Femur (tissue), 1 donor: ENCODE measurements around the gene SYT8.
"Not testable (repeated sequence)": the region's sequence is repeated elsewhere in the genome, so short reads cannot be mapped to it uniquely, and the experiment has no call there.

Experiments used
- DNase-seq: peaks from one replicate; pipeline ENCODE4 v3.0.0-alpha.2; 2017

The SYT8 gene

DNA sequence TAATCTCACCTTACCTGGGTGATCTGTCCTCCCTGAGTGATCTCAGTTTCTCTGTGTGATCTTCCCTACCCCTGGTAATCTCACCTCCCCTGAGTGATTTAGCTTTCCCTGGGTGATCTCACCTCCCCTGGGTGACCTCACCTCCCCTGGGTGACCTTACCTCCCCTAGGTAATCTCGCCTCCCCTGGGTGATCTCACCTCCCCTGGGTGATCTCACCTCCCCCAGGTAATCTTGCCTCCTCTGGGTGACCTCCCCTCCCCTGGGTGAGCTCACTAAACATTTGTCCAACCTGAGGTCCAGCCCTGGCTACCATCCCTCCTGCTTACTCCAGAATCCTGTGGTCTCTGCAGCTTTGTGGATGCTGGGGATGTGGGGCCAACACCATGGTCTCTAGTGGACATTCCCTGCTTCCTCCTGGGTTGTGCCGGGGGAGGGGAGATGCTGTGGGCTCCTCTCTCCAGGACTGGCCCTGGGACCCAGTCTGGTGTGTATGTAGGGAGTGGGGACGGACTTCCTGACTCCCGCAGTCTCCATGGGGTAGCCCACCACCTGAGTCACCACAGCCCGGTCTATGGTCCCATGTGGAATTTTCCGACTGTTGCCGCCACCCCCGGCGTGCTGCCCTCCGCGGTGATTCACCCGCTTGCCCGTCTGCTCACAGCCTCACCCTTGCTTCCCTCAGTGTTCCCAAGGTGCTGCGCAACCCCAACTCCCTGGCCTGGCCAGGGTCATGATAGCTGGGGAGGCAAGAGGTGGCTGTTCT is 28.0 kb downstream of the SYT8 start:
- DNase-seq = no peak

DNA sequence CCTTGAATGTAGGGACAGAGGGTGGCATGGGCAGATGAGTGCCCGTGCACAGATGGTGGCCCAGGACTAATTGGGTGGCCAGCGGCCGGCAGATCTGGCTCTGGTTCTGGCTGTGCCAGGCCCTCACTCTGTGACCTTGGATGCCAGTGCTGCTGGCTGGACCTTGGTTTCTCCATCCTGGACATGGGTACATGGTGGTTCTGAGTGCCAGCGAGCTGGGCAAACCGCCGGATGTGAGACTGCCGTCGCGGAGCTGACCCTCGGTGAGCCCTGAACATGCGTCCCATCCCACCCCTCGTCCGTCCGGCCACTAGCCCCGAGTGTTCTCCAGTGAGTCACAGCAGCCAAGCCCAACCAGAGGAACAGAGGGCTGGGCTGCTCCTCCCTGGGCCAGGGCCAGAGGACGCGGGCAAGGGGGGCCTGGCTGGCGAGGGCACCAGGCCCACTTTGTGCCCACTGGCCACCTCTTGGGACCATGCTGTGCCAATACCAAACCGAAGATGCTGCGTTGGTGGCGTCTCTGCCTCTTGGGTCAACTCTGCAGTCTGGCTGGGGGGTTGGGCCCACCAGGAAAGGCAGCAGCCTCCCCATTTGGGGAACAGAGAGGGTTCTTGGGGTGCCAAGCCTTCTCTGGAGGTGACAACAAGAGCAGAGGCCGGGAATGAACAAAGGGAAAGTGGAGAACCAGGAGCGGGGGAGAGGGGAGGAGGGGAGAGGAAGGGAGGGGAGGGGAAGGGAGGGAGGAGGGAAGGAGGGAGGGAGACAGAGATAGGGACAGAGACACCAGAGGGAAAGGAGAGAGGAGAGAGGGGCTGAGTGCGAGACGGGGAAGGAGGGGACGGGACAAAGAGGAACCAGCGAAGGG is 28.8 kb downstream of the SYT8 start:
- DNase-seq = peak; percentile 93

DNA sequence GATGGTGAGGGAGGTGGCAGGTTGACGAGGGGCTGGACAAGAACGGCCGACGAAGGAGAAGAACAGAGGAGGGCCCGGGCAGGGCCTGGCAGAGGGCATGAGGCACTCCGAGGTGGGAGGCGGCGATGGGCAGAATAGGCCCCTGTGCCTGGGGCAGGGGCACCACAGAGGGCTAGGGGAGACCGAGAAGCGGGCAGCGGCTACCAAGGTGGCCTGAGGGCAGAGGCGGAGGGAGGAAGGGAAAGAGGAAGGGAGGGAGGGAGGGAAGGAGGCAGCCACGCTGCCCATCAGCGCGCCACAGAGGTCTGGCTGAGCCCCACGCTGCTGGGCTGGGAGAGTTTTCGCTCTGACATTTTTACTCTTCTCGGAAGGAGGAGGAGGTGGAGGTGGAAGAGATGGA is 29.4 kb downstream of the SYT8 start:
- no peak for DNase-seq

DNA sequence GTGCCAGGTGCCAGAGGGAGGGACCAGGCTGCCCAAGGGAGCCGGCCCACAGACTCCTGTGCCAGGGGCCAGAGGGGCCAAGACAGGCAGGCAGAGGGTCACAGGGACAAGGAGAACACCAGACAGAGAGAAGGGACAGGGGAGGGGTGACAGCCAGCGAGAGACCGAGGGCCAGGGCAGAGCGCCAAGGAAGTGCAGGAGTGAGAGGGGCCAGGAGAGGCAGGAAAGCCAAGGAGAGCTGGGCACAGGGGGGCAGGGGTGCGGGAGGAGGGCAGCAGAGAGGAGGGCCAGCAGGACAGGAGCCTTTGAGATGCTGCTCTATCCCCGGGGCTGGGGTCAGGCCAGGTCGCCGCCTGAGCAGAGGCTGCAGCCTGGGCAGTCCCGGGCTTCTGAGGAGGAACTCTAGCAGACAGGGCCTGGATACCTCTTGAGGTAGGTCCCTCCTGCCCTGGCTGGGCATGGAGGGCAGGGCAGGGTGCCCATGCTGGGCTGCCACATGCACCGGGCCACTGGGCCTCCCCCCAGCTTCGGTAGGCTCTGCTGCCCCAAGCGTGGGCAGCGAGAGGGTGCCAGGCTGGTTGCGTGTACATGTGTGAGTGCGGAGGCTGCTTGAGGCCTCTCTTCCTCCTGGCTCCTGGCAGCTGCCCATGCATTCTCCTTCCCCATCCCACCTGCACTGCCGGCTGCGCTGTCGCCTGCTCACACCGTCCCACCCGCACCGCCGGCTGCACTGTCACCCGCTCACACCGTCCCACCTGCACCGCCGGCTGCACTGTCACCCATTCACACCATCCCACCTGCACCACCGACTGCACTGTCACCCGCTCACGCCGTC is 30.3 kb downstream of the SYT8 start:
- DNase-seq = peak; percentile 59

DNA sequence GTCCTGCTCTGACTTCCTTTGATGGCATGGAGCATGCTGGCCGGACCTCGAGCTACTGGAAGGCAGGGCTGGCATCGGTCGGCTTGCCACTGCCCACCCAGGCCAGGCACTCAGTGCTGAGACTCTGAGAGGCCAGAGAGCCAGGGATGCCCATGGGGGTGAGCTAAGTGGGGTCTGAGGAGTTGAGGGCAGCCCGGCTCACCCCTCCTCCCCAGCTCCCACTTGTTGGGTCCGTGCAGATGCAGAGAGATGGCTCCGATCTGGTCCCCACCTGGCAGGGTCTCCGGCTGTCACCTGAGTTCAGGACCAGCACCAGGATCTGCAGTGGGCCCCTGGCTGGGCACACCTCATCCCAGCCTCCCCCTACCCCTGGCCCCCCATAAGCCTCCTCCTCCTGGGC is 31.4 kb downstream of the SYT8 start:
- DNase-seq = no peak

DNA sequence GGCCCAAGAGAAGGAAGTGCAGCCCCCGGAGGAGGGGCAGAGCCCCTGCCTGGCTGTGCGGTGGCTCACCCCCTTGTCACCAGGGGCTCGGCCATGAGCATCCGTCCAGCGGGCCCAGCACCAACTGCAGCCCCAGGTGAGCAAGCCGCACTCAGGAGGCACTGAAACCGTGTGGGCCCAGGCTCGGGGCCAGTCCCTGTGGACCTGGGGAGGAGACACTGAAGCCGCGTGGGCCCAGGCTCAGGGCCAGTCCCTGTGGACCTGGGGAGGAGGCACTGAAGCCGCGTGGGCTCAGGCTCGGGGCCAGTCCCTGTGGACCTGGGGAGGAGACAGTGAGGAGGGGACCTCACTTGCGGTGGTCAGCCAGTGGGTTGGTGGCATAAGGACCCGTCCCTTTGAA is 32.0 kb downstream of the SYT8 start:
- no peak for DNase-seq

DNA sequence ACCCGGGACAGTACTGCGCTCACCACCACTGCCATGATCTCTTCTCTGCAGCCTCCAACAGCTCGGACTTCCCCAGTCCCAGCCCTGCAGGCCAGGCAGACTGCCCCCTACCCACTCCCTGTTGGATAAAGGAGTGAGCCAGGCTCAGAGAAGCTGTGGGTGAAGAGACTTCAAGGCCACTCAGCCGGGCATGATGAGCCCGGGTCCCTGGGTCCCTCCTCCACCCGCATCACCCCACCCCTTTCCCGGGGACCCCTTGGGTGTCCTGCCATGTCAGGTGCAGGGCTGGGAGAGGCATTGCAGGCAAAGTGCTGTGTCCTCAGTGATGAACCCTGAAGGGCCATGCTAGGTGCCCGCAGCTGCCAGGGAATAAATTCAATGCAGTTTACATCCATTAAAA is 32.6 kb downstream of the SYT8 start:
- DNase-seq = no peak

DNA sequence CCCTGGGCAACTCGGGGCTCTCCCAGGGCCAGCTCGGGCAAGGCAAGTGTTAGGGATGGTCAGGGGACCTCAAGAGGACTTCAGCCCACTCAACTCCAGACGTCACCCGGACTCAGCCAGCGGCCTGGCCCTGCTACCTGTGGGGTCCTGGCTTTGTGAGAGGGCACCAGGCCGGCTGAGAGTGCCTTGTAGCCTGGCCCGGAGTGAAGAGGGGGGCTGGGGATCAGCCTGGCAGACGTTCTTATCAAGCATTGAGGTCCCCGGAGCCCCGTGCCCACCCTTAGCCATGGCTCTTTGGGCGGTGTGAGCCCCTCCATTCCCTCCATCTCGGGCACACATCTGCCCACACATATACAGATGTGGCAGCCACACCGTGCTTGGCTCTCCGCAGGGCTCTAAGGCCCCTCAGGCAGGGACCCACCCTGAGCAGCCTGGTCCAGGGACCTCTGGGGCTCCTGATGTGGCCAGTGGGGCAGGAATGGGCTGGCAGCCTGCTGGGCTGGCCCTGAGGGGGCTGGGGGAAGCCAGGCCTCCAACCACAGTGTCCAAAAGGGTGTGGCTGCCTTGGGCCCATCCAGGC is 33.4 kb downstream of the SYT8 start:
- DNase-seq = no peak

DNA sequence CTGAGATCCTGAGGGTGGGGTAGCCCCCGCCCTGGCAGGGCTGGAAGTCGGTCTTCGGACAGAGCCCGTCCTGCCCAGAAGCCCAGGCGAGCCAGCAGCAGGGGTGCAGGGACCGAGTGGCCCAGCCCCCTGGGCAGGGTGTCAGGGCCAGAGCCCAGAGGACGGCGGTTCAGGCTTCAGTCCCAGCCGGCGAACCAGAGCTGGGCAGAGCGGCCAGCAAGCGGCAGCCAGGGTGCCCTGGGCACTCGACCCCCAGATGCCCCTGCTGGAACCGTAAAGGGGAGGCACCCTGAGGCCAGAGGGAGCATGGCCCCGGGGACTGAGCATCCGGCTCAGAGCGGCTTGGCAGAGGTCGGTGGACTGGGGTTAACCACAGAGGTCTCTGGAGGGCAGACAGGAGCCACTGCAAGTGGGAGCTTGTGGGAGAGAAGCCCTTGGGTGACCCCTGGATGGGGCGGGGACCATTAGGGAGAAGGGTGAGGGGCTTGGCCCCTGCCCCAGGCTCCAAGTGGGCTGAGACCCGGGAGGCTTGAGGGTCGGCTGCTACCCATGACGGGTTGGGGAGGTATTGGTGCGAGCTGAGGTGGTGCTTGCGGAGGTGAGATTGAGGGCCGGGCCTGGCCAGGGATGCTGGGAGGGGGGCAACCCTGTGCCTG is 34.0 kb downstream of the SYT8 start:
- DNase-seq = no peak

DNA sequence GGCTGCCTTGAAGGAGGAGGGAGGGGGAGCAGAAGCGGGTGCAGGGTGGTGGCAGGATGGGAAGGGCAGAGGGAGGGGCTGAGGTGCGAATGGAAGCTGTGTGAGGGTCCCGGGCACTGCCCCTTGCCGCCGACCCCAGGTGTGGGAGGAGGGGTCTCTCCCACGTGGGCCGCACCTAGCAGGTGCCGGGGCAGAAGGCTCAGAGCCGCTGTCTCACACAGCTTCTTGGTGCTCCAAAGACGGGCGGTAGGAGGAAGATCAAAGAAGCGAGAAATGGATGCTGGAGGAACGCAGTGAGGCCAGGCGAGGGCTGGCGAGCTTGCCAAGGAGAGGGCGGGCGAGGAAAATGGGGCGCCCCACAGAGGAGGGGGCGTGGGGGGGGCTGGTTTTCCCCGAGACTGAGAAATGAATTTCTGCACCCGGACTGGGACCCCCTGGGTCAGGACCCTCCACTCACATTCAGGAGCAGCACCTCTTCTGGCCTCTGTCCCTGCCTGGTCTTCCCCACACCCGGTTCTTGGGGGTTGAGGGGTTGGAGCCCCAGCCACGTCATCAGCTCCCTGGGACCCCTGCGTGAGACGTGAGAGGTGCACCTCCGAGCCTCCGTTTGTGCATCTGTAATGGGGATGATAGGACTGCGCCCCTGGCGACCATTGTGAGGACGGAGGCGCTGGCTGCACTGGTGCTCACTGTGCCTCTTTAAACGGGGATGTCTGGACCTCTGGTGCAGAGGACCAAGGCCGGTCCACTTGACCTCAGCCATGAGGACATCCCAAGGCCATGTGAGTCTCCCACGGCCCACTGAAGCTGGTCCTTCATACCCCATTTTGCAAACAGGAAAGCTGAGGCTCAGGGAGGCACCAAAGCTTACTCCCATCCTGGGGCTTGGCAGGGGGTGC is 34.9 kb downstream of the SYT8 start:
- DNase-seq = no peak

DNA sequence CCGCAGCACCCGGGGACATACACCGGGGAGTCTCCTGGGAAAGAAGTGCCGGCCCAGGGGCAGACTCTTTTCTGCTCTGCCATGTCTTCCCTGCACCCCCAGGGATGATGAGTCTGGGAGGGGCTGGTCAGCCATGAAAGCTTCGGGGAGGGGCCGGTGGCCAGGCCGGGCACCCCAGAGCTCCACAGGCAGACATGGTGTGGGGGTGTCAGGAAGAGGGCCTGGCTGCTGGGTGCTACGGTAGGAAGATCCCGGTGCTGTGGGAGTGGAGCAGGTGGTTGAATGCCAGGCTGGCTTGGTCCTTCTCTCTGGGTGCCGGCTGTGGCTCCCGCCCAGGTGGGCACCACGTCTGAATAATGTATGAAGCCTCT is 35.5 kb downstream of the SYT8 start:
- no peak for DNase-seq

DNA sequence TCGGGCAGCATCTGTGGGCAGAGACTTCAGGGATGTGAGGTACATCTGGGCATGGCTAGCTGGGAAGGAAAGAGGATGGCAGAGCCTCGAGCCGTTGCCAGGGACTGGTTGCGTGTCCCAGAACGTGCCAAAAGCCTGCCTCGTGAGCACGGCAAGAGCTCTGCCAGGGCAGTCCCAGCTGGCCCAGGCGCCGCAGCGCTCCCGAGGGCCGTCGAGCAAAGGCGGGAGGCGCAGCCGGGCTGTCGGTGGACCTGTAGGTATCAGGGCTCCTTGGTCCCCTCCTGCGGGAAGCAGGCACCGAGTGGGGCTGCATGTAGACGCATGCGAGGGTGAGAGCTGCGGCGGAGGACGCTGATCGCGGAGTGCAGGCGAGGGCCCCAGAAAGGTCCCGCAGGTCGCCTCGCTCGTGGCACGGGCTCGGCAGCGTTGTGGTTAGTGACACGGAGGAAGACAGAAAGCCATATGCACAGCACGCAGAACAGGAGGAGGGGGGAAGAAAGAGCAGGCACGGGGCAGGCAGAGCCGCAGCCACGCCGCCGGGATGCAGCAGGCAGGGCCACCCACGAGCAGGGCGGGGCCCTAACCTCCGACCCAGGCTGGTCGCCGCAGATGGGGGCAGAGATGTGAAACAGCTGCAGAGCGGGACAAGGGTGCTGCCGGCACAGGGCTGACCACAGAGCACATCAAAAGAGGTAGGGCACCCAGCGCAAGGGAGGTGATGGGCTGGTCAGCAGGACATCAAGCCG is 36.1 kb downstream of the SYT8 start:
- DNase-seq = no peak

DNA sequence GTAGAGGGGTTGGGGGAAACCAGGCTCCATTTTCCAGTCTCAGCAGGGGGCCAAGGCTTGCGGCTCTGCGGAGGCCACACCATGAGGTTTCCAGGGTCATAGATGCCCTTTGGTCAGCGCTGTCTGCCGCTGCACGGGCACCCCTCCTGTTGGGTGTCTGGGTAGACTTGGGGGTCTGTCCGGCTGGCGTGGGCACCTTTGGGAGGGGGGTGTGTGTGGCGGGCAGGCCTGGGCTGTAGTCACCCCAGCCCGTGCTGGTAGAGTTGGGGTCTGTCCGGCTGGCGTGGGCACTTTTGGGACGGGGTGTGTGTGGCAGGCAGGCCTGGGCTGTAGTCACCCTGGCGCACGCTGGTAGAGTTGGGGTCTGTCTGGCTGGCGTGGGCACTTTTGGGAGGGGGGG is 36.7 kb downstream of the SYT8 start:
- DNase-seq = no peak

DNA sequence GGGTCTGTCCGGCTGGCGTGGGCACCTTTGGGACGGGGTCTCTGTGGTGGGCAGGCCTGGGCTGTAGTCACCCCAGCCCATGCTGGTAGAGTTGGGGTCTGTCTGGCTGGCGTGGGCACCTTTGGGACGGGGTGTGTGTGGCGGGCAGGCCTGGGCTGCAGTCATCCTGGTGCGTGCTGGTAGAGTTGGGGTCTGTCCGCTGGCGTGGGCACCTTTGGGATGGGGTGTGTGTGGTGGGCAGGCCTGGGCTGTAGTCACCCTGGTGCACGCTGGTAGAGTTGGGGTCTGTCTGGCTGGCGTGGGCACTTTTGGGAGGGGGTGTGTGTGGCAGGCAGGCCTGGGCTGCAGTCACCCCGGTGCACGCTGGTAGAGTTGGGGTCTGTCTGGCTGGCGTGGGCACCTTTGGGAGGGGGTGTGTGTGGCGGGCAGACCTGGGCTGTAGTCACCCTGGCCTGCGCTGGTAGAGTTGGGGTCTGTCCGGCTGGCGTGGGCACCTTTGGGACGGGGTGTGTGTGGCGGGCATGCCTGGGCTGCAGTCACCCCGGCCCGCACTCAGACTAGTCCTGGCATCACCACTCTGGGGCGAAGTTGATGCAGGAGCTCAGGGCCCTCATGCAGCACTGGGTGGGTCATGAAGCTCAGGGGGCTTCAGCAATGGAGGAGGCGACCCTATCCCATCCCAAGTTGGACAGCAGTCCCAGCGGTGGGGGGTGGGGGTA is 37.6 kb downstream of the SYT8 start:
- DNase-seq = no peak

DNA sequence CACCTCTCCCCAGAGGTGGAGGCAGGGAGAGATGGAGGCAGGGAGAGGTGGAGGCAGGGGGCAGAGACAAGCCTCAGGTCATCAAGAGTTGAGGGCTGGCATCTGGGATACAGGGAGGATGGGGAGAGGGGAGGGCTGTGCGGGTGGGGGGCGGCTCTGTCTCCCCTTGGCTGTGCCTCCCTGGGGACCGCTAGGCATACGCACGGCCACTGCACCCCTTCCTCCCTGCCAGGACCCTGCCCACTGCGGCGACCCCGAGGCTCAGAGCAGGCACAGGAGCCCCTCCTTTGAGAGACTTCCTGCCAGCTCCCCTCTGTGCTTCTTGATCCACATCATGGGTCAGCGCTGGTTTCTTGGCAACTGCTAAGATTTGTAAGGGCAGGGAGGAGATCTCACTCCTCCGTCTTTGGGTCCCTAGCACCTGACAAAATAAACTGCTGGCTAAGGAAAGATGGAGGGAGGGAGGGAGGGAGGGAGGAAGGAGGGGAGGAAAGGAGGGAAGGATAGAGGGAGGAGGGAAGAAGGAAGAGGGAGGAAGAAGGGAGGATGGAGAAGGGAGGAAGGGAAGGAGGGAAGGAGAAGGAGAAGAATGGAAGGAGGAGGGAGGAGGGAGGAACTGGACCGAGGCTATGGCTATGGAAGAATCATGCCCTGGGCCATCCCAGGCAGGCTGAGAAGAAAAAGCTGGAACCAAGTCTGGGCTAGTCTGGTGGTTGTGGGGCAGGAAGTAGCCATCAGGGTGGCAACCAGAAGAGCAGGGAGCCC is 38.4 kb downstream of the SYT8 start:
- DNase-seq = peak; percentile 60

DNA sequence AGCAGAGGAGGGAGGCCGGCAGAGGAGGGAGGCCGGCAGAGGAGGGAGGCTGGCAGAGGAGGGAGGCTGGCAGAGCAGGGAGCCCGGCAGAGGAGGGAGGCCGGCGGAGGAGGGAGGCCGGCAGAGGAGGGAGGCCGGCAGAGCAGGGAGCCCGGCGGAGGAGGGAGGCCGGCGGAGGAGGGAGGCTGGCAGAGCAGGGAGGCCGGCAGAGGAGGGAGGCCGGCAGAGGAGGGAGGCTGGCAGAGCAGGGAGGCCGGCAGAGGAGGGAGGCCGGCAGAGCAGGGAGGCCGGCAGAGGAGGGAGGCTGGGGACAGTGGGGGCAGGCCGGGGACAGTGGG is 39.0 kb downstream of the SYT8 start:
- DNase-seq = not testable (repeated sequence)

DNA sequence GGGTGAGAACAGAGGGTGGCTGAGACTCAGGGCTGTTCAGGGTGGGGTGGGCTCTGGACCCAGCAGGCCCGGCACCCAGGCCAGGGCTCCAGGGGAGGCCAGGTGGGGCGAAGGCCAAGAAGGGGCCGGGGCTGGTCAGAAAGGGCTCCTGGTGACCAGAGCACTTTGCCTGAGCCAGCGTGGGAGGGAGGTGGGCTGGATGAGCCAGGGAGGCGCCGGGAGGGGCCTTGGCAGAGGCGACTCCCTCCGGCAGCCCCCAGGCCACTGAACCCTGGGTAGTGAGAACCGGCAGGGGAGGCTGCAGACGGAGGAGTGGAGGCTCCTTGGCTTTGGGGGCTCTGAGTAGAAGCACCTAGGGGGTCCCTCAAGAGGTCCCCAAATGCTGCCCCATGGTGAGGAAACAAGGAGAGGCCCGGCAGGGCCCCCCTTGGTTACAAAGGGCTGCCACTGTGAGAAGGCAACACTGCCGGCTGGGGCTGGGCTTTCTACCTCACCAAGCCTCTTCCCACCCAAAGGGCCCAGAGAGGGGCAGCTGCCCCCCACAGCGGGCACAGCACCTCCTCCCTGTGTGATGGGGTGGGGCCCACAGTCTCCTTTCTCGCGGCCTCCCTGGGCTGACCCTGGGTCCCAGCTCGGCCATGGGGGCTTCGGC is 39.8 kb downstream of the SYT8 start:
- not testable (repeated sequence) for DNase-seq

DNA sequence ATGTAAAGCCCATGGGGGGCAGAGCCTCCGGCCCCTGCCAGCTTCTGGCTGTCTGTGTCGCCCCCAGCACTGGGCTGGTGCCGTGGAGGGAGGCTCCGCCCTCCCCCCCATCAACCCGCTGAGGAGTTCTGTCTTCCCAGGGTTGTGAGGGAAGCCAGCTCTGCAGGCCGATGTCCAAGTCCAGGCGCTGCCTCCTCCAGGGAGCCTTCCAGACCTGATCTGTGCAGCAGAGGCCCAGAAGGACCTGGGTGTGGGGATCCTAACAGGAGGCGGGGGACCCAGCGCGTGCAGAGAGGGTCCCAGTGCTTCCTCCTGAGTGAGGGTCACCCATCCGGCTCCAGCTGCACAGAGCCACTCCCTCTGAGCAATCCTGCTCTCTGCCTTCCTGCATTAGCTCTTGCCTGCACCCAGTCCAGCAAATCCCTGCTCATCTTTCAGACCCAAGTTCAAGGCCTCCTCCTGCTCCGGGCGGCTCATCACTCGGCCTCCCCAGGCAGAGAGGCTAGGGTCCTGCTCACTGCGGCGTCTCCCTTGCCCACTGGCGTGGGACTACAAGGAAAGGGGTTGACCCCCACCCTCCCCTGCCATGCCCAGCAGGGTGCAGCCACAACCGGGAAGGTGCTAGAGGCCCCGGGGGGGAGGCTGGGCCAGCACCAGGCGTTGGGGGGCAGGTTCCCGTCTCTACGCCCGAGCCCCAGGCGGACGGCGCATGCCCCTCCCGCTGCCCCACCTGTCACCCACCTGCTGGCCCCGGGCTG is 40.5 kb downstream of the SYT8 start:
- DNase-seq = peak; percentile 53
